ENCODE results near the gene MAP7.
"Not testable (repeated sequence)": the region's sequence is repeated elsewhere in the genome, so short reads cannot be mapped to it uniquely, and the experiment has no call there.

The MAP7 gene

GRCh38 chr6:136411453-136412354 is 138.5 kb downstream of the MAP7 start:
- DNase-seq = no peak

DNA sequence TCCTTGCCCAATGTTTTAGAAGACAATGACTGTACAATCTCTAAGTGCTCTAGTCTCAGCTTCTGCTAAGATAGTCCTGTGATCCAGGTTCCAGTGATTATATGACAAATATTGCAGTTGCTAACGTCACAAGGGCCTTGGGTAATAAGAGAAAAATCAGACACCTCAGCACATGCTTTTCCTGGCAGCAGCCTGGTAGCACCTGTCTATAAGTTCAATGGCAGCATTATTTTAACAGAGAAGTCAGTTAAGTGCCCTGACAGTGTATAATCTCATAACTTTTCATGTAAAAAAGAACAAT is 139.2 kb downstream of the MAP7 start:
- no peak for DNase-seq

- DNase-seq = no peak
Measured at GRCh38 chr6:136410201-136411024, 139.8 kb downstream of the MAP7 start.

DNA sequence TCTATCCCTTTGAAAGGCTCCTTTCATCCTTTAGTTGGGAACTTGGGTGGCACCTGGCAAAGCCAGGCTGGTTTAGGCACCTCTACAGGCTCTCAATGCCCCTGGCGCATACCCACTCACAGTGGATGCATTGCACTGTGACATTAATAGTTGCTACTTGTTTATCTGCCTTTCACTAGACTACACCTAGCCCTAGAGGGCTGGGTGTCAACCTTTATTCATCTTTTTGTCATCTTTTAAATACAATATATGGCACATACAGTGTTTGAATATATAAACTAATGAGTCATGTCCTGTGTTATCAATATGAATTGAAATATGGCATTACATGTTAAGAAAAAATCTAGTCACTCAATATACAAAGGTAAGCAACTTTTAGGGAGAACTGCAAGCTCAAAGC is 140.6 kb downstream of the MAP7 start:
- no peak for DNase-seq

GRCh38 chr6:136408204-136408603 is 142.0 kb downstream of the MAP7 start:
- DNase-seq = no peak

DNA sequence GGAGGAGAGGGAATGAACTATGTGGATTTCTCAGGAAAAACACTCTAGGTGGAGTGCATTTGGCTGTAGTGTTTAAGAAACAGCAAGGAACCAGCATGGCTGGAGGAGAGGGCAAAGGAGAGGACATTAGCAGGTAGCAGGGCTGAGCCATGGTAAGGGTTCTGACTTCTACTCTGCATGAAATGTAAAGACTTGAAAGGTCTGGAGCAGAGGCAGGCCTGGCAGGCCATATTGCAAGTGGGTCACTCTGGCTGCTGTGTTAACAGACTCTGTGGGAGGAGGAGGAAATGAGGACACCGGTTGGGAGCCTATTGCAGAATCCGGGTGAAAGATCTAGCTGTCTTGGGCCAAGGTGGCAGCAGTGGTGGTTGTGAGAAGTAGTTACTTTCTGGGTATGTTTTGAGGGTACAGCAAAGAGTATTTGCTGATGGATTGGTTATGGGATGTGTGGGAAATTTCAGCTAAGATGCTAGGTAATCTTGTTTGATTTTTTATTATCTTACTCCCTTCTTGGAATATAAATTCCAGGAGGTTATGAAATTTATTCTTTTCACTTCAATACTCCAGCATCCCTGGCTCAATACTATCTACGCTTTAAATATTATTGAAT is 144.7 kb downstream of the MAP7 start:
- no peak for DNase-seq

- DNase-seq = no peak
Measured at GRCh38 chr6:136404627-136405419, 145.4 kb downstream of the MAP7 start.

- DNase-seq = no peak
Measured at GRCh38 chr6:136404007-136404406, 146.2 kb downstream of the MAP7 start.

DNA sequence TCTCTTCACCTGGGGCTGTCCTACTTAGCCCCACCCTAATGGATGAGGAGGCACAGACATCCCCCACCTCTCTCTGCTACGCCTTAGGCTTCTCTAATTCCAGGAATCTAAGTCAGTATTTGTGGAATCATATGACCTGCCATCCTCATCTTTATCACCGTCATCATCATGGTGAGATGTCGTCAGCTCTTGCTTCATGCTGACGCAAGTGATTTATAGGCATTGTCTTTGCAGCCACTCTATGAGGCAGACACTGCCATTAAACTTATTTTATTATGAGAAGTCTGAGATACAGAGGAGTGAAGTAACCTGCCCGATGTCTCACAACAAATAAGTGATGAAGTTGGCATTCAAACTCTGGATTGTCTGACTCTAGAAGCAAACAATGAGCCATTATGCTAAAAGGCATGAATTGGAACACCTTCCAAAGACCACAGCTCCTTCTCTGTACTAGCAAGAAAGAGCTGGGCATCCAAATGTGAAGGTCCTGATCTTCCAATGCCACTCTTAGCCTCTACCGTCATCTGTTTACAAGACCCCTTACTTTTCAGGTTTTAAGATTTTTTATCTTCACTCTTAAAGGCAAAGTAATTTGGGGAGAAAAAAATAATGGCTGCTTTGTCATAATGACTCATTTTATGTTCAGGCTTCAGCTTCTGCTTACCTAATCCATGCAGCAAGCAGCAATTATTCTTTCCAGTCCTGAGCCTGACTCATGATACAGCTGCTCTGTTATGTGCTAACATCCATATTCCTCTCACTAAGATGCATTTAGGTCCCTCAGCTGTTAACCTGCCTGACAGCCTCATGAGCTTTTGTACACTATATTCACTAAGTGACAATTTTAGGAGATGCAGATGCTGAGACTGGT is 146.9 kb downstream of the MAP7 start:
- no peak for DNase-seq

- DNase-seq = no peak
Measured at GRCh38 chr6:136401749-136402148, 148.5 kb downstream of the MAP7 start.

- not testable (repeated sequence) for DNase-seq
Measured at GRCh38 chr6:136401236-136401635, 149.0 kb downstream of the MAP7 start.

- no peak for DNase-seq
Measured at GRCh38 chr6:136398453-136398852, 151.8 kb downstream of the MAP7 start.

DNA sequence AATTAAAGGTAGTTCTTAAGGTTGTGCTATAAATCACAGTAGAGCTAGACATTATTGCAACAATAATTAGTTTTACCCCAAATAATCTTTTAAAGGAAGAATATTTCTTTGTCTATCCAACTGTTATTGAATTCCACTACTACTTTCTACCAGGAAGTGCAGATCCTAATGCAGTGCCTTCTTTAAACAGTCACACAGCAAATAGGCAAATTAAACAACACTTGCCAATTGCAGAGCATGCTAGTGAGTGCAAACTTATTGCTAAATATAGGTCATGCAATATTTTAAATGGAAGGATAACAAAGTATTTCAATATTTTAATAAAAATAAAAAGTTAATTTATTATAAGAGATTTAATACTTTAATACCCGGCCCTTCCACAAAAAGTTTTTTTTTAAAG is 153.3 kb downstream of the MAP7 start:
- DNase-seq = no peak

DNA sequence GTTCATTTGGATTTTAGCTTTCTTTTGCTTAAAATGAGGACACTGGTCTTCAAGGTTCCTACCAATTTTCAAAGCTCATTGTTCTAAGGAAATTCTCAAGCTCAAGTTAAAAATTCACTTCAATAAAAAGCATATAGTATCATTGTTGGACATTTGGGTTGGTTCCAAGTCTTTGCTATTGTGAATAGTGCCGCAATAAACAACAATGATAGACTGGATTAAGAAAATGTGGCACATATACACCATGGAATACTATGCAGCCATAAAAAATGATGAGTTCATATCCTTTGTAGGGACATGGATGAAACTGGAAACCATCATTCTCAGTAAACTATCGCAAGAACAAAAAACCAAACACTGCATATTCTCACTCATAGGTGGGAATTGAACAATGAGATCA is 159.3 kb downstream of the MAP7 start:
- DNase-seq = not testable (repeated sequence)

- no peak for DNase-seq
Measured at GRCh38 chr6:136387316-136387715, 162.9 kb downstream of the MAP7 start.

DNA sequence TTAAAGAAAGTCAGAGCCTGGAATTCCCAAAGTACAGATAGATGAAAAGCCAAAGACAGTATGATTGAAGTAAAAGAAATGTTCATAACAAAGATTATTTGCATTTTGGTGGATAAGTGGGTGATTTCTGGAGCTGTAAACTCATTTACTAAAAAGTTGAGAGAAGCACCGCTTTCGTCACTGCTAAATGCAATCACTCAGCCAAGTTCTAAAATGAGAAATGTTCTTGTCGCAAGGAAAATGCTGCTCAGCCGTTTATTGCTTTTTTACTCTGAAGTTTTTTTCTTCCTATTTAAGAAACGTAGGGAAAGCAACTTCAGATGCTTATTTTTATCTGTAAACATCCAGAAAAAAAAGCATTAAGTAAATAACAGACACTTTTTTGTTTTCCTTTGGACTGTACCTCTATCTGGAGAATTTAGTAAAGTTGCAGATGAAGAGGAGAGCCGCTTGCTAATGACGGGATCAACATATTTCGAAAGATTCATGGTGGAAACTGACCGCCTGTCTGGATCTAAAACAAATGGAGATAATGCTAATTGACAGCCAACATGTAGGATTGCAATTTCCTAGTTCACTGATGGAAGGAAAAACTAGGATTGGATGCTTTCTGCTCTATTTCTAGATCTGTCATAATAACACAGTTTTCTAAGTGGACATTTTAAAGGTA is 166.8 kb downstream of the MAP7 start:
- no peak for DNase-seq

- no peak for DNase-seq
Measured at GRCh38 chr6:136382676-136383252, 167.5 kb downstream of the MAP7 start.

DNA sequence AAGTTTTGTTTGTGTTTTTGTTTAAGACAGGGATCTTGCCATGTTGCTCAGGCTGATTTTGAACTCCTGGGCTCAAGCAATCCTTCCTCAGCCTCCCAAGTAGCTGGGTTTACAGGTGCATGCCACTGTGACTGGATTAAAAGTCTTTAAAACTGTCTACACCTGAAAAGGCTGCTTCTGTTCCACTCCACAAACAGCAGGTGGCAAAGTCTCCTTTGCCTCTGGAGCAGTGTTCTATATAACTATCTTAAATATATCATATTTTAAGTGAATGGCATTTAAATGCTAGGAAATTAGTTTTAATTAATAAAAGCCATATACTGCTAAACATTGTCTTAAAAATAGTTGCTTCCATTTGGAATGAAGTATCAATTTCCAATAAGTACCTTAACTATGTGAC is 171.3 kb downstream of the MAP7 start:
- DNase-seq = no peak

- DNase-seq = not testable (repeated sequence)
Measured at GRCh38 chr6:136375836-136376235, 174.4 kb downstream of the MAP7 start.

DNA sequence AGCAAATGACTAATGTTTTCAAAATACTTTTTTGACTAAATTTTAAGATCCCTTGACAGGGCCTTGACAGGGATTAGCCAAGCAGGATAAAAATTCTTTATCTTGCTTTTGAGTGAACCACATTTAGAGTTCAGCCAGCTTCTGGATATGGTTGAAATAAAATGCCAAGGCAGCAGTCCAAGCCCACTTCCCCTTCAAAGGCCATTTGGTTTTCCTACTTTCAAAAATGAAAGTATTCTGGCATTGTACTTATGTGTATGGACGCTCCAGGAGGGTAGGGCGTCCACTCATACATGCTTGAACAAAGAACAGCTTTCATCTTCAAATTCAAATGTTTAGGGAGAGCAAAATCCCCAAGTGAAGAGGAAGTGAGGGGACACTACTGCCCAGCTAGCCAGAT is 178.3 kb downstream of the MAP7 start:
- DNase-seq = no peak
